Breast epithelium (tissue), 4 donors: ENCODE measurements around the gene FSTL1. TPM values are rescaled to one million over a fixed set of nuclear protein-coding genes. Genes with fewer than 3 reads are reported as not detected.

Experiments
- DNase-seq, 2 donors: peaks; one replicate each; pipeline ENCODE4 v3.0.0-alpha.2; 2019; ENCODE audit warnings: low spot score in 2 of 2
- H3K27ac ChIP-seq, 2 donors: fragments of 200-600 bp; sonication (generic) in 1 of 2; one replicate each; pipeline ENCODE4 v1.5.1; 2016 to 2019; ENCODE audit warnings: mild to moderate bottlenecking in 1 of 2
- H3K27me3 ChIP-seq, 2 donors: fragments of 200-600 bp; sonication (generic) in 1 of 2; one replicate each; pipeline versions ENCODE4 v1.5.1 to v1.6.0; 2017 to 2019; ENCODE audit warnings: control low read depth in 1 of 2, mild to moderate bottlenecking in 1 of 2
- H3K36me3 ChIP-seq: fragments of 200-600 bp; one replicate; pipeline ENCODE4 v1.5.1; 2019
- H3K4me1 ChIP-seq, 2 donors: fragments of 200-600 bp; sonication (generic); one replicate each; pipeline ENCODE4 v1.5.1; 2016 to 2019; ENCODE audit warnings: control low read depth in 1 of 2
- H3K4me3 ChIP-seq, 3 donors: fragments of 200-600 bp; sonication (generic); 1 replicate in 2 of 3; 2 replicates in 1 of 3; pipeline ENCODE4 v1.5.1; 2016 to 2019; ENCODE audit warnings: mild to moderate bottlenecking in 3 of 3, moderate library complexity in 2 of 3
- H3K9me3 ChIP-seq, 2 donors: fragments of 200-600 bp; sonication (generic) in 1 of 2; one replicate each; pipeline ENCODE4 v1.5.1; 2016 to 2019; ENCODE audit warnings: control low read depth in 1 of 2
- POLR2A ChIP-seq: fragments of 450-650 bp; IDR thresholded peaks from one replicate; pipeline ENCODE4 v1.6.1; 2016; ENCODE audit warnings: antibody characterized with exemption, mild to moderate bottlenecking, moderate library complexity
- POLR2AphosphoS5 ChIP-seq, 3 donors: sonication (generic); formaldehyde crosslinking; IDR thresholded peaks; one replicate each; pipeline ENCODE4 v1.6.1; 2017; ENCODE audit warnings: antibody characterized with exemption in 3 of 3
- intact Hi-C: fragments of 100-400 bp; cut with DNase I; formaldehyde crosslinking; loops from one replicate; pipeline ENCODE4 v1.15.1; 2023; ENCODE audit warnings: low total_unique reads
- total RNA-seq, 3 donors: library from RNA; depleted of rRNA; stranded (reverse); fragments of >200 nt; gene quantifications; one replicate each; pipeline ENCODE4 v1.1.0, GENCODE V29; 2016
- TF ChIP-seq, protein P1 (sequence below), 3 donors: fragments of 450-650 bp; IDR thresholded peaks; one replicate each; pipeline ENCODE4 v1.5.1; 2016 to 2017; ENCODE audit warnings: antibody characterized with exemption in 3 of 3, mild to moderate bottlenecking in 3 of 3, moderate library complexity in 3 of 3

FSTL1 gene
- total RNA-seq, 3 donors from 2014 or later: 225 to 1,263 (median 355) TPM

DNA sequence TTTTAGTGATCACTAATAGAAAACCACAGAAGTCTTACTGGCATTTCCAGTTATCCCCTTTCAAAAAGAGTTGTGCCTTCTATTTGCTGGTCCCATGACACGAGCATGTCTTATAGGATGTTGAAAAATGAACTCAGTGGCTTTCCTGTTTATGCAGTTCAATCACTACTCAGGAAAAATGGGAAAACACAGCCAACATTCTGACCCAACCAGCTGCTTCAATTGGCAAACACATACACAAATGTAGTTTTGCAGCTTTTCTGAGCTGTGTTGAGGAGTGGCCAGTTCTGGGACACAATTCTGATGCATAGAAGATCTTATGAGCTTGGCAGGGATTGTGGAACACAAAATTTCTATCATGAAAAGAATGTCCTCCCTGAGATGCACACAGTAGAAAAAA lies 40.3 kb downstream of the FSTL1 start:
- intact Hi-C loops: no loop called here
- Histone ChIP-seq H3K4me3 (no peak overlapping the region), H3K36me3 (no peaks in the 10 kb centered on the region)

GRCh38 chr3:120410116-120410515 lies 40.7 kb downstream of the FSTL1 start:
- intact Hi-C loops: no loop called here
- DNase-seq: no peak

More for the DNA sequence above, 40.3 kb downstream of the FSTL1 start:
- no peak overlapping the region for H3K27ac ChIP-seq
- H3K4me1 ChIP-seq: no peaks in the 10 kb centered on the region
- TF ChIP-seq POLR2AphosphoS5 (IDR thresholded peaks at IDR 0.05) (no peak), POLR2A (no peak)
- TF ChIP-seq, protein P1, sequence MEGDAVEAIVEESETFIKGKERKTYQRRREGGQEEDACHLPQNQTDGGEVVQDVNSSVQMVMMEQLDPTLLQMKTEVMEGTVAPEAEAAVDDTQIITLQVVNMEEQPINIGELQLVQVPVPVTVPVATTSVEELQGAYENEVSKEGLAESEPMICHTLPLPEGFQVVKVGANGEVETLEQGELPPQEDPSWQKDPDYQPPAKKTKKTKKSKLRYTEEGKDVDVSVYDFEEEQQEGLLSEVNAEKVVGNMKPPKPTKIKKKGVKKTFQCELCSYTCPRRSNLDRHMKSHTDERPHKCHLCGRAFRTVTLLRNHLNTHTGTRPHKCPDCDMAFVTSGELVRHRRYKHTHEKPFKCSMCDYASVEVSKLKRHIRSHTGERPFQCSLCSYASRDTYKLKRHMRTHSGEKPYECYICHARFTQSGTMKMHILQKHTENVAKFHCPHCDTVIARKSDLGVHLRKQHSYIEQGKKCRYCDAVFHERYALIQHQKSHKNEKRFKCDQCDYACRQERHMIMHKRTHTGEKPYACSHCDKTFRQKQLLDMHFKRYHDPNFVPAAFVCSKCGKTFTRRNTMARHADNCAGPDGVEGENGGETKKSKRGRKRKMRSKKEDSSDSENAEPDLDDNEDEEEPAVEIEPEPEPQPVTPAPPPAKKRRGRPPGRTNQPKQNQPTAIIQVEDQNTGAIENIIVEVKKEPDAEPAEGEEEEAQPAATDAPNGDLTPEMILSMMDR (IDR thresholded peaks at IDR 0.05): no peak
- no peak for DNase-seq
- no peaks in the 10 kb centered on the region for H3K9me3 ChIP-seq
- no peaks in the 10 kb centered on the region for H3K27me3 ChIP-seq

DNA sequence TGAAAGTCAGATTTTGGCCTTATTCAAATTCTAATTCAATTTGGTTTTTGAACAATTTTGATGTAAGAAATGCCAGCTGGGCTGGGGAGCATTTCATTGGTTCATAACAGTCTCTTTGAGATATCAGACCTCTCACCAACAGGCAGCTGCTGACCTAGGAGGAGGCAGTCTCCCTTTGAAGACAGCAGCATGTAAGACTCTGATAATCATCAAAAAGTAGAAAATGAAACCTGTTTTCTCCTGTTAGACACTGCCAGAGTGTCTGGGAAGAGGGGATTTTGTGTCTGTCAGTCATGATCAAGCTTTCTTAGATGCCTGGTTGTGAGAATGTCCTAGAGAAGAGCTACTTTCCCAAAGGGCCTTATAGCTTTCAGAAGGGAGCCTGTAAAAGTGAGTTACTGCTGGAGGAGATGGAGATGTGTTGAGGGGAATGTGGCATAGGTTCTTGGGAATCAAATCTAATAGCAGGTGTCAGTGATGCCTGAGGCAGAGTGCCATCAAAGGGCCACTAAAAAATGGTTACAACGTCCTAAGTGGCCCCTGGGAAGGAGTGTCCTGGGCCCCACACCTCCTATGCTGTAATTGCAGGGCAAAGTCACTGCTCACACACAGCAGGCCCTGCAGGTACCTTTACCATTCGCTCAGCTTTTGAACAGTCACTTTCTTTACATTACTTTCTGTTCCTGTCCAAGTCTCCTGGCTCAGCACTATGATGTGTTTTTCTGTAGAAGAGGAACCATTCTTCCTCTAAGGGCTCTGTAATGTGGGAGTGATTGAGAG lies 43.1 kb downstream of the FSTL1 start:
- Histone ChIP-seq H3K4me3 (no peak overlapping the region), H3K27me3 (no peaks in the 10 kb centered on the region), H3K36me3 (no peaks in the 10 kb centered on the region), H3K9me3 (no peaks in the 10 kb centered on the region), H3K4me1 (no peaks in the 10 kb centered on the region), H3K27ac (no peak overlapping the region)
- TF ChIP-seq, protein P1 (IDR thresholded peaks at IDR 0.05): no peak
- TF ChIP-seq POLR2AphosphoS5 (IDR thresholded peaks at IDR 0.05): no peak
- no peak for TF ChIP-seq POLR2A
- DNase-seq: no peak
- intact Hi-C loops: no loop called here

More at GRCh38 chr3:120410116-120410515, 40.7 kb downstream of the FSTL1 start:
- no peaks in the 10 kb centered on the region for H3K9me3 ChIP-seq
- no peak overlapping the region for H3K4me3 ChIP-seq
- H3K4me1 ChIP-seq: no peaks in the 10 kb centered on the region
- no peaks in the 10 kb centered on the region for H3K27me3 ChIP-seq
- TF ChIP-seq POLR2AphosphoS5 (IDR thresholded peaks at IDR 0.05) (no peak), POLR2A (no peak)
- TF ChIP-seq, protein P1 (IDR thresholded peaks at IDR 0.05): no peak
- H3K36me3 ChIP-seq: no peaks in the 10 kb centered on the region
- no peak overlapping the region for H3K27ac ChIP-seq

DNA sequence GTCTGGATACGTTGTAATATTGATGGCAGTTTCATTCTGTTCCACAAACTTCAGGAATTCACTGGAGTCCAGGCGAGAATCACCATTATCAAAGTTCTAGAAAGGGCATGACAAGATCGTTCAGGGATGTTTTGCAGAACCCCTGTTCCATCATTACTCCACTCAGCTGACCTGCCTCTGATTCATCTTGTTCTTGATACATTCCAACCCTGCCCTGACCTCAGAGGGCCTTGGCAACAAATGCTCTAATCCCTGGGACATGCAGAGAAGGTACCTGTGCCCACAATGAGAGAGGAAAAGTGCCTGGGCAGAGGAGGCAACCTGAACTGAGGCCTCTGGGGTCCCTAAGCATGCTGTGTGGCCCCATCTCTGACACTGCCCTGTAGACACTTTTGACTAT lies 45.9 kb downstream of the FSTL1 start:
- H3K4me3 ChIP-seq: no peak overlapping the region
- DNase-seq: no peak
- H3K27ac ChIP-seq: no peak overlapping the region
- TF ChIP-seq, protein P1 (IDR thresholded peaks at IDR 0.05): no peak
- TF ChIP-seq POLR2AphosphoS5 (IDR thresholded peaks at IDR 0.05) (no peak), POLR2A (no peak)
- H3K36me3 ChIP-seq: no peaks in the 10 kb centered on the region
- H3K27me3 ChIP-seq: no peaks in the 10 kb centered on the region
- intact Hi-C loops: no loop called here
- H3K4me1 ChIP-seq: no peaks in the 10 kb centered on the region
- H3K9me3 ChIP-seq: no peaks in the 10 kb centered on the region

- Histone ChIP-seq H3K4me3 (no peak overlapping the region), H3K27me3 (no peaks in the 10 kb centered on the region), H3K9me3 (no peaks in the 10 kb centered on the region), H3K27ac (no peak overlapping the region), H3K4me1 (no peaks in the 10 kb centered on the region), H3K36me3 (peaks cover 5% of the 10 kb centered on the region)
- intact Hi-C loops: no loop called here
- TF ChIP-seq POLR2AphosphoS5 (IDR thresholded peaks at IDR 0.05) (no peak), POLR2A (no peak)
- TF ChIP-seq, protein P1 (IDR thresholded peaks at IDR 0.05): no peak
- DNase-seq: no peak
Measured at GRCh38 chr3:120402257-120402656, 48.5 kb downstream of the FSTL1 start.
